Liver (tissue), 9 donors: ENCODE measurements around the gene MYO7B. TPM values are rescaled to one million over a fixed set of nuclear protein-coding genes. Genes with fewer than 3 reads are reported as not detected.

Experiments
- DNase-seq: peaks from one replicate; pipeline ENCODE4 v3.0.0-alpha.2; 2017; ENCODE audit warnings: low spot score
- H3K27ac ChIP-seq, 2 donors: one replicate each; pipeline ENCODE4 v1.7.0; 2013; ENCODE audit warnings: inconsistent platforms in 2 of 2, low read length in 2 of 2, control low read depth in 1 of 2, low read depth in 1 of 2, mild to moderate bottlenecking in 1 of 2
- H3K27me3 ChIP-seq, 4 donors: one replicate each; pipeline versions ENCODE4 v1.6.1 to v1.7.0; 2013; ENCODE audit warnings: low read length in 3 of 4, inconsistent platforms in 1 of 4, mild to moderate bottlenecking in 1 of 4, moderate library complexity in 1 of 4; ENCODE audit not compliant: control insufficient read depth in 4 of 4, insufficient read depth in 4 of 4
- H3K36me3 ChIP-seq, 4 donors: one replicate each; pipeline versions ENCODE4 v1.6.1 to v1.7.0; 2013; ENCODE audit warnings: low read length in 3 of 4, mild to moderate bottlenecking in 3 of 4, low read depth in 1 of 4, moderate library complexity in 1 of 4; ENCODE audit not compliant: control insufficient read depth in 4 of 4, insufficient read depth in 3 of 4
- H3K4me1 ChIP-seq, 4 donors: one replicate each; pipeline versions ENCODE4 v1.6.1 to v1.7.0; 2013; ENCODE audit warnings: low read length in 3 of 4, mild to moderate bottlenecking in 3 of 4, moderate library complexity in 1 of 4; ENCODE audit not compliant: control insufficient read depth in 4 of 4, insufficient read depth in 4 of 4
- H3K4me3 ChIP-seq, 3 donors: one replicate each; pipeline versions ENCODE4 v1.6.1 to v1.7.0; 2013; ENCODE audit warnings: low read length in 3 of 3, control low read depth in 1 of 3, low read depth in 1 of 3, mild to moderate bottlenecking in 1 of 3
- H3K9ac ChIP-seq, 2 donors: one replicate each; pipeline ENCODE4 v1.7.0; 2013; ENCODE audit warnings: low read length in 2 of 2, mild to moderate bottlenecking in 2 of 2, moderate library complexity in 2 of 2, control low read depth in 1 of 2, low read depth in 1 of 2
- H3K9me3 ChIP-seq, 4 donors: one replicate each; pipeline versions ENCODE4 v1.6.1 to v1.7.0; 2013; ENCODE audit warnings: low read length in 3 of 4; ENCODE audit not compliant: control insufficient read depth in 4 of 4
- ATF3 ChIP-seq: IDR thresholded peaks from 2 replicates; pipeline ENCODE4 v1.6.1; 2016; ENCODE audit warnings: antibody characterized with exemption
- CTCF ChIP-seq: fragments of 150-350 bp; IDR thresholded peaks from 2 replicates; pipeline ENCODE4 v1.5.1; 2017; ENCODE audit warnings: improper control_type of control experiment, low read depth, low read length; ENCODE audit not compliant: missing input control
- EGR1 ChIP-seq, 2 donors: IDR thresholded peaks; 2 replicates each; pipeline ENCODE4 v1.6.1; 2016 to 2018; ENCODE audit warnings: antibody characterized with exemption in 2 of 2, low read depth in 2 of 2
- FOXA1 ChIP-seq: IDR thresholded peaks from 2 replicates; pipeline ENCODE4 v1.6.1; 2016; ENCODE audit warnings: antibody characterized with exemption
- FOXA2 ChIP-seq: IDR thresholded peaks from 2 replicates; pipeline ENCODE4 v1.6.1; 2016; ENCODE audit warnings: antibody characterized with exemption
- HNF4A ChIP-seq, 2 donors: conservative IDR thresholded peaks; 2 replicates each; pipeline ENCODE4 v1.6.1; 2016; ENCODE audit warnings: antibody characterized with exemption in 2 of 2, mild to moderate bottlenecking in 2 of 2
- HNF4G ChIP-seq: IDR thresholded peaks from 2 replicates; pipeline ENCODE4 v1.6.1; 2016; ENCODE audit warnings: antibody characterized with exemption
- JUND ChIP-seq, 2 donors: IDR thresholded peaks; 2 replicates each; pipeline ENCODE4 v1.6.1; 2016; ENCODE audit warnings: antibody characterized with exemption in 2 of 2
- MAX ChIP-seq: IDR thresholded peaks from 2 replicates; pipeline ENCODE4 v1.6.1; 2016; ENCODE audit warnings: antibody characterized with exemption
- NR2F2 ChIP-seq: IDR thresholded peaks from 2 replicates; pipeline ENCODE4 v1.6.1; 2016; ENCODE audit warnings: antibody characterized with exemption
- RAD21 ChIP-seq, 2 donors: IDR thresholded peaks; 2 replicates each; pipeline ENCODE4 v1.6.1; 2016; ENCODE audit warnings: antibody characterized with exemption in 2 of 2, mild to moderate bottlenecking in 2 of 2
- REST ChIP-seq: IDR thresholded peaks from 2 replicates; pipeline ENCODE4 v1.6.1; 2016; ENCODE audit warnings: antibody characterized with exemption, mild to moderate bottlenecking
- RXRA ChIP-seq, 2 donors: IDR thresholded peaks; 2 replicates each; pipeline ENCODE4 v1.6.1; 2017 to 2018; ENCODE audit warnings: antibody characterized with exemption in 2 of 2, mild to moderate bottlenecking in 1 of 2
- SP1 ChIP-seq: IDR thresholded peaks from 2 replicates; pipeline ENCODE4 v1.6.1; 2018; ENCODE audit warnings: antibody characterized with exemption, mild to moderate bottlenecking
- TAF1 ChIP-seq: conservative IDR thresholded peaks from 2 replicates; pipeline ENCODE4 v1.6.1; 2016; ENCODE audit warnings: antibody characterized with exemption, mild to moderate bottlenecking
- YY1 ChIP-seq: IDR thresholded peaks from 2 replicates; pipeline ENCODE4 v1.6.1; 2016; ENCODE audit warnings: antibody characterized with exemption, mild to moderate bottlenecking
- ZBTB33 ChIP-seq: IDR thresholded peaks from 2 replicates; pipeline ENCODE4 v1.6.1; 2016; ENCODE audit warnings: antibody characterized with exemption
- WGBS: extraction: QIAGEN DNeasy Blood & Tissue Kit; methylation state at CpG from one replicate; pipeline ENCODE4 v1.1.7; 2013; 5-methylcytosine and 5-hydroxymethylcytosine counted together
- polyA plus RNA-seq, 2 donors: library from polyadenylated mRNA; stranded (reverse) in 1 of 2; unstranded in 1 of 2; fragments of 200-250 nt in 1 of 2; fragments of >200 nt in 1 of 2; fragmentation: Nextera tagmentation in 1 of 2; extraction: Ambion mirVana in 1 of 2; gene quantifications; one replicate each; pipeline versions ENCODE4 v1.2.1 to v1.2.3, GENCODE V29; 2013 to 2015
- total RNA-seq, 2 donors: library from RNA; depleted of rRNA; stranded (reverse); fragments of >200 nt; gene quantifications; one replicate each; pipeline ENCODE4 v1.2.3, GENCODE V29; 2014
- donor health status: healthy.
- donor health status: healthy.
- donor health status: healthy.
- donor health status: healthy.
- donor health status: healthy.

MYO7B gene
- total and polyA plus RNA-seq, 4 donors, result 0.15 to 1.1 (median 0.64) TPM

- H3K27me3 ChIP-seq, result no peaks in the 10 kb centered on the region
- H3K9me3 ChIP-seq, result peaks cover 2 to 15% (median 7%) of the 10 kb centered on the region in 4 donors
- no peak for DNase-seq
- 85% methylated on average over 3 of the region's 3 CpGs for WGBS
- H3K27ac ChIP-seq, result no peak overlapping the region
- no peaks in the 10 kb centered on the region for H3K36me3 ChIP-seq
- no peaks in the 10 kb centered on the region for H3K4me1 ChIP-seq
- no peak overlapping the region for H3K4me3 ChIP-seq
- no peak overlapping the region for H3K9ac ChIP-seq
- TF ChIP-seq JUND (IDR thresholded peaks at IDR 0.05) (no peak), ATF3 (no peak), FOXA2 (no peak), YY1 (no peak), RAD21 (IDR thresholded peaks at IDR 0.05) (no peak), EGR1 (IDR thresholded peaks at IDR 0.05; ENCODE audit: low read depth in 2 of 2) (no peak), REST (no peak), TAF1 (no peak), RXRA (IDR thresholded peaks at IDR 0.05) (no peak)
These were observed 79.2 kb downstream of the MYO7B start for GRCh38 chr2:127614731-127615130.

- no peak for DNase-seq
- H3K9me3 ChIP-seq, result peaks cover 2 to 15% (median 7%) of the 10 kb centered on the region in 4 donors
- TF ChIP-seq NR2F2 (no peak), RAD21 (IDR thresholded peaks at IDR 0.05) (no peak), ZBTB33 (no peak), RXRA (IDR thresholded peaks at IDR 0.05) (no peak), YY1 (no peak), REST (no peak), FOXA1 (no peak), FOXA2 (no peak), HNF4A (conservative IDR thresholded peaks at IDR 0.05) (no peak), SP1 (no peak), ATF3 (no peak), TAF1 (no peak), MAX (no peak), JUND (IDR thresholded peaks at IDR 0.05) (no peak), EGR1 (IDR thresholded peaks at IDR 0.05; ENCODE audit: low read depth in 2 of 2) (no peak), HNF4G (no peak), CTCF (no peak)
- no peaks in the 10 kb centered on the region for H3K36me3 ChIP-seq
- 80% methylated on average over 18 of the region's 18 CpGs for WGBS
- H3K27ac ChIP-seq, result no peak overlapping the region
- H3K9ac ChIP-seq, result no peak overlapping the region
- H3K4me1 ChIP-seq, result no peaks in the 10 kb centered on the region
- no peaks in the 10 kb centered on the region for H3K27me3 ChIP-seq
- H3K4me3 ChIP-seq, result no peak overlapping the region
These were observed 80.2 kb downstream of the MYO7B start for GRCh38 chr2:127615511-127616166.
